Liver (tissue), 9 donors: ENCODE data around the gene MYO16. TPM values are rescaled to one million over a fixed set of nuclear protein-coding genes. Genes with fewer than 3 reads are reported as not detected.

Experiments
- DNase-seq: peaks from one replicate; pipeline ENCODE4 v3.0.0-alpha.2; 2017; ENCODE audit warnings: low spot score
- H3K27ac ChIP-seq, 2 donors: one replicate each; pipeline ENCODE4 v1.7.0; 2013; ENCODE audit warnings: inconsistent platforms in 2 of 2, low read length in 2 of 2, control low read depth in 1 of 2, low read depth in 1 of 2, mild to moderate bottlenecking in 1 of 2
- H3K27me3 ChIP-seq, 4 donors: one replicate each; pipeline versions ENCODE4 v1.6.1 to v1.7.0; 2013; ENCODE audit warnings: low read length in 3 of 4, inconsistent platforms in 1 of 4, mild to moderate bottlenecking in 1 of 4, moderate library complexity in 1 of 4; ENCODE audit not compliant: control insufficient read depth in 4 of 4, insufficient read depth in 4 of 4
- H3K36me3 ChIP-seq, 4 donors: one replicate each; pipeline versions ENCODE4 v1.6.1 to v1.7.0; 2013; ENCODE audit warnings: low read length in 3 of 4, mild to moderate bottlenecking in 3 of 4, low read depth in 1 of 4, moderate library complexity in 1 of 4; ENCODE audit not compliant: control insufficient read depth in 4 of 4, insufficient read depth in 3 of 4
- H3K4me1 ChIP-seq, 4 donors: one replicate each; pipeline versions ENCODE4 v1.6.1 to v1.7.0; 2013; ENCODE audit warnings: low read length in 3 of 4, mild to moderate bottlenecking in 3 of 4, moderate library complexity in 1 of 4; ENCODE audit not compliant: control insufficient read depth in 4 of 4, insufficient read depth in 4 of 4
- H3K4me3 ChIP-seq, 3 donors: one replicate each; pipeline versions ENCODE4 v1.6.1 to v1.7.0; 2013; ENCODE audit warnings: low read length in 3 of 3, control low read depth in 1 of 3, low read depth in 1 of 3, mild to moderate bottlenecking in 1 of 3
- H3K9ac ChIP-seq, 2 donors: one replicate each; pipeline ENCODE4 v1.7.0; 2013; ENCODE audit warnings: low read length in 2 of 2, mild to moderate bottlenecking in 2 of 2, moderate library complexity in 2 of 2, control low read depth in 1 of 2, low read depth in 1 of 2
- H3K9me3 ChIP-seq, 4 donors: one replicate each; pipeline versions ENCODE4 v1.6.1 to v1.7.0; 2013; ENCODE audit warnings: low read length in 3 of 4; ENCODE audit not compliant: control insufficient read depth in 4 of 4
- ATF3 ChIP-seq: IDR thresholded peaks from 2 replicates; pipeline ENCODE4 v1.6.1; 2016; ENCODE audit warnings: antibody characterized with exemption
- CTCF ChIP-seq: fragments of 150-350 bp; IDR thresholded peaks from 2 replicates; pipeline ENCODE4 v1.5.1; 2017; ENCODE audit warnings: improper control_type of control experiment, low read depth, low read length; ENCODE audit not compliant: missing input control
- FOXA1 ChIP-seq: IDR thresholded peaks from 2 replicates; pipeline ENCODE4 v1.6.1; 2016; ENCODE audit warnings: antibody characterized with exemption
- FOXA2 ChIP-seq: IDR thresholded peaks from 2 replicates; pipeline ENCODE4 v1.6.1; 2016; ENCODE audit warnings: antibody characterized with exemption
- GABPA ChIP-seq, 2 donors: IDR thresholded peaks in 1 of 2; conservative IDR thresholded peaks in 1 of 2; 2 replicates each; pipeline ENCODE4 v1.6.1; 2016; ENCODE audit warnings: antibody characterized with exemption in 2 of 2, mild to moderate bottlenecking in 1 of 2, moderate library complexity in 1 of 2
- HNF4A ChIP-seq, 2 donors: conservative IDR thresholded peaks; 2 replicates each; pipeline ENCODE4 v1.6.1; 2016; ENCODE audit warnings: antibody characterized with exemption in 2 of 2, mild to moderate bottlenecking in 2 of 2
- HNF4G ChIP-seq: IDR thresholded peaks from 2 replicates; pipeline ENCODE4 v1.6.1; 2016; ENCODE audit warnings: antibody characterized with exemption
- JUND ChIP-seq, 2 donors: IDR thresholded peaks; 2 replicates each; pipeline ENCODE4 v1.6.1; 2016; ENCODE audit warnings: antibody characterized with exemption in 2 of 2
- MAX ChIP-seq: IDR thresholded peaks from 2 replicates; pipeline ENCODE4 v1.6.1; 2016; ENCODE audit warnings: antibody characterized with exemption
- NR2F2 ChIP-seq: IDR thresholded peaks from 2 replicates; pipeline ENCODE4 v1.6.1; 2016; ENCODE audit warnings: antibody characterized with exemption
- RAD21 ChIP-seq, 2 donors: IDR thresholded peaks; 2 replicates each; pipeline ENCODE4 v1.6.1; 2016; ENCODE audit warnings: antibody characterized with exemption in 2 of 2, mild to moderate bottlenecking in 2 of 2
- REST ChIP-seq: IDR thresholded peaks from 2 replicates; pipeline ENCODE4 v1.6.1; 2016; ENCODE audit warnings: antibody characterized with exemption, mild to moderate bottlenecking
- RXRA ChIP-seq, 2 donors: IDR thresholded peaks; 2 replicates each; pipeline ENCODE4 v1.6.1; 2017 to 2018; ENCODE audit warnings: antibody characterized with exemption in 2 of 2, mild to moderate bottlenecking in 1 of 2
- SP1 ChIP-seq: IDR thresholded peaks from 2 replicates; pipeline ENCODE4 v1.6.1; 2018; ENCODE audit warnings: antibody characterized with exemption, mild to moderate bottlenecking
- TAF1 ChIP-seq: conservative IDR thresholded peaks from 2 replicates; pipeline ENCODE4 v1.6.1; 2016; ENCODE audit warnings: antibody characterized with exemption, mild to moderate bottlenecking
- YY1 ChIP-seq: IDR thresholded peaks from 2 replicates; pipeline ENCODE4 v1.6.1; 2016; ENCODE audit warnings: antibody characterized with exemption, mild to moderate bottlenecking
- WGBS: extraction: QIAGEN DNeasy Blood & Tissue Kit; methylation state at CpG from one replicate; pipeline ENCODE4 v1.1.7; 2013; 5-methylcytosine and 5-hydroxymethylcytosine counted together
- polyA plus RNA-seq, 2 donors: library from polyadenylated mRNA; stranded (reverse) in 1 of 2; unstranded in 1 of 2; fragments of 200-250 nt in 1 of 2; fragments of >200 nt in 1 of 2; fragmentation: Nextera tagmentation in 1 of 2; extraction: Ambion mirVana in 1 of 2; gene quantifications; one replicate each; pipeline versions ENCODE4 v1.2.1 to v1.2.3, GENCODE V29; 2013 to 2015
- total RNA-seq, 2 donors: library from RNA; depleted of rRNA; stranded (reverse); fragments of >200 nt; gene quantifications; one replicate each; pipeline ENCODE4 v1.2.3, GENCODE V29; 2014
- donor health status: healthy.
- donor health status: healthy.
- donor health status: healthy.
- donor health status: healthy.
- donor health status: healthy.

The MYO16 gene
- total and polyA plus RNA-seq, 4 donors = 0.37 to 1.1 (median 0.68) TPM

- no peak overlapping the region for H3K4me3 ChIP-seq
- no peak overlapping the region for H3K27ac ChIP-seq
- no peaks in the 10 kb centered on the region for H3K27me3 ChIP-seq
- H3K9me3 ChIP-seq = no peaks in the 10 kb centered on the region
- no peak for DNase-seq
- H3K4me1 ChIP-seq = peaks cover 2 to 32% (median 5%) of the 10 kb centered on the region in 4 donors
- H3K9ac ChIP-seq = no peak overlapping the region
- TF ChIP-seq NR2F2 (no peak), FOXA1 (no peak), MAX (no peak), RAD21 (IDR thresholded peaks at IDR 0.05) (no peak), REST (no peak), FOXA2 (no peak), TAF1 (no peak), CTCF (no peak), ATF3 (no peak)
- 92% methylated on average over 7 of the region's 7 CpGs for WGBS
- H3K36me3 ChIP-seq = no peaks in the 10 kb centered on the region
Observed at GRCh38 chr13:108984251-108984920, 355.0 kb downstream of the MYO16 start.

GRCh38 chr13:108985166-108985565, 355.8 kb downstream of the MYO16 start:
- Histone ChIP-seq H3K27ac (no peak overlapping the region), H3K36me3 (no peaks in the 10 kb centered on the region), H3K9me3 (no peaks in the 10 kb centered on the region), H3K4me1 (peaks cover 2 to 28% (median 5%) of the 10 kb centered on the region in 4 donors), H3K27me3 (no peaks in the 10 kb centered on the region), H3K4me3 (no peak overlapping the region), H3K9ac (no peak overlapping the region)
- DNase-seq = no peak
- WGBS = 94% methylated on average over 10 of the region's 10 CpGs
- TF ChIP-seq RAD21 (IDR thresholded peaks at IDR 0.05) (no peak), GABPA (IDR thresholded peaks at IDR 0.05 in 1 of 2, conservative IDR thresholded peaks at IDR 0.05 in 1 of 2) (no peak), CTCF (no peak), FOXA1 (no peak), HNF4G (no peak), SP1 (no peak), YY1 (no peak), MAX (no peak), TAF1 (no peak), JUND (IDR thresholded peaks at IDR 0.05) (no peak), RXRA (IDR thresholded peaks at IDR 0.05) (no peak), HNF4A (conservative IDR thresholded peaks at IDR 0.05) (no peak), ATF3 (no peak)
